Amniotic epithelial cell (primary cell): ENCODE results near the gene TAF15.

Experiments used
- DNase-seq: peaks from one replicate; pipeline ENCODE4 v3.0.0-alpha.2; 2010; ENCODE audit warnings: low read depth

TAF15 gene

DNA sequence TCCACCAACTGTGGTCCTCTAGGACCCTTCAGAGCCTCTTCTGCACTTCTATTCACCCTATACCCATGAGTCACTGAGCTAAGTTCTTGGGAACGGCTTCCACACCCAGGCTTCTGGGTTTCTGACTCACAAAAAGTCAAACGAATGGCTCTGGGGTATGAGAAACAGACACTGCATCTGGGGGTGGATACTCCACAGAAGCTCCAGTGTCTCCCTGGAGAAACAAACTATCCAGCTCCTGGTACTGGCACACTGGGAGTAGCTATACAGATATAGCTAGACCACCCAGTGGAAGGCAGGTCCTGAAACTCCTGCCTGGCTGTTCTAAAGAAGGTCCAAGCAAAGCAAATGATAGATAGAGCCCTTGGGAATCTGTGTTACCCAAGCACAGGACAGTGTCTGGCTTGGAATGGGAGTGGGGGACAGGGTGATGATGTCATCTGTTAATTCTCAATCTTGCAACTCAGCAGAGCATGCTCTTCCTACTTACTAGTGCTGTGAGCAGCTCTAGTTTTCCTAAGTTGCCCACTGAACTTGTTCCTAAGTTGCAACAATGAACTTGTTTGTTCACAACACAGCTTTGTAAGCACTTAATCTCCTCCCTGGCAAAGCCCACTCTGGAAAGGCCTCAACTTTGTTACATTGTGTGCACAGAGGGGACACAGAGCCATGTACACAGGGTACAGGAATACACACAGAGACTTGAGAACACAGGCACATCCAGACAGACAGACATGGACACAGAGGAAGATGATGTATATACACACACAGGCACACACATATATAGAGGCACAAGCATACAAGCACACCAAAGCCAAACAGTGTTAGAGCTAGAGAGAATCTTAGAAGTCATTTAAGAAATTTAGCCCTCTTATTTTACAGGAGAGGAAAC lies 20.6 kb upstream of the TAF15 start:
- DNase-seq = peak; percentile 97

DNA sequence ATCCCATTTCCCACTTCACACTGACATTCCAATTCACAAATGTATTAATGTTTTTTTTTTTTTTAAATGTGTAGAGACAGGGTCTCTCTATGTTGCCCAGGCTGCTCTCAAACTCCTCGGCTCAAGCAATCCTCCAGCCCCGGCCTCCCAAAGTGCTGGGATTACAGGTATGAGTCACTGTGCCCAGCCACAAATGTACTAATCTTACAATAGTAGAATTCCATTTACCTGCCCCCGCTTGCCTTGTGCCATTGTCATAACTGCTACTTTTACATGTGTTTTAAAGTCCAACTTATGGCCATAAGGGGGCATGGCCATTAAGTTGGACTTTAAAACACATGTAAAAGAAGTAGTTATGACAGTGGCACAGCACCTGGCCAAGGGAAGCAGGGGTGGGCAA lies 18.4 kb upstream of the TAF15 start:
- DNase-seq = peak; percentile 23

DNA sequence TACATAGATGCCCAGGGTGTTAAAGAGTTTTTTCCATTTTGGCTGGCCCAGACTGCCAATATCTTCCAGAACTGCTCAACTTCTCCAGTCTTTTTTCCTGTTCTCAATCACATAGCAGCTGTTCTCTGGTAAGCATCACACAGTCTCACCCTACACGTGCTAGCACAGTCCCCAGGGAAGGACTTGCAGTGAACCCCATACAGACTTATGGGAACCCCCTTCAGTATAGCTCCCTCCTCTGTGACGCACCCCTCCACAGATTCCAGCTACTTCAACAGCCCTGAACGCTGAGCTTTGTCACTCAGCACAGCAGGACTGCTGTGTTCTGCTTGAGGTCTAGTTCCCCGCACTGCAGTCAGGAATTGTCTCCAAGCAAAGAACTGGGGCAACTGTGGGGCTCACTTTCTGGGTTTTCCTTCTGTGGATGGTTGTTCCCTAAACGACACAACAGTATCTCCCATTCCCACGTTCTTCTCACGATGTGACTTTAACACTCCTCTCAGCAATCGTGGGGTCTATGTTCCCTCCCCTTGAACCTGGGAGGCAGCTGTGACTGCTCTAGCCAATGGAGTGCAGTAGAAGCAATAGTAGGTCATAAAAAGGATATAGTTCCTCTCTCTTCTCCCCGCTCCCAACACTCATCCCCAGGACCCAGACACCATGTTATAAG lies 17.5 kb upstream of the TAF15 start:
- no peak for DNase-seq

DNA sequence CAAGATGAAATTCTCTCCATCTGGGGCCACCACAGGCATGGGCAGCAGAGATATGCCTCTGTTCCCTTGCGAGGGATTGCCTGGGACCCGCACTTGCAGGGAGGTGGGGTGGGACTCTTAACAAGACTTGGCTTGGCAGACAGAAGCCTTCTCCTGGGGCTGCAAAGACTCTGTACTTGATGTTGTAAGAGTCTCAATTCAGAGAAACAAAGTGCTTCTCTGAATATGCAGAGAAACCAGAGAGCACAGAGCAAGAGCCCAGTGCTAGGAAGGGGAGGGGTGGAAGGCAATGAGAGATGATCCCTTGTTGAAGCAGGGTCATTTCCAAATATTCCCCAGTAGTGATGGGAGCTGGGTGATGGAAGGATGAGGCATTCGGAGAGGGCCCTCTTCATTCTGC lies 16.0 kb upstream of the TAF15 start:
- no peak for DNase-seq

DNA sequence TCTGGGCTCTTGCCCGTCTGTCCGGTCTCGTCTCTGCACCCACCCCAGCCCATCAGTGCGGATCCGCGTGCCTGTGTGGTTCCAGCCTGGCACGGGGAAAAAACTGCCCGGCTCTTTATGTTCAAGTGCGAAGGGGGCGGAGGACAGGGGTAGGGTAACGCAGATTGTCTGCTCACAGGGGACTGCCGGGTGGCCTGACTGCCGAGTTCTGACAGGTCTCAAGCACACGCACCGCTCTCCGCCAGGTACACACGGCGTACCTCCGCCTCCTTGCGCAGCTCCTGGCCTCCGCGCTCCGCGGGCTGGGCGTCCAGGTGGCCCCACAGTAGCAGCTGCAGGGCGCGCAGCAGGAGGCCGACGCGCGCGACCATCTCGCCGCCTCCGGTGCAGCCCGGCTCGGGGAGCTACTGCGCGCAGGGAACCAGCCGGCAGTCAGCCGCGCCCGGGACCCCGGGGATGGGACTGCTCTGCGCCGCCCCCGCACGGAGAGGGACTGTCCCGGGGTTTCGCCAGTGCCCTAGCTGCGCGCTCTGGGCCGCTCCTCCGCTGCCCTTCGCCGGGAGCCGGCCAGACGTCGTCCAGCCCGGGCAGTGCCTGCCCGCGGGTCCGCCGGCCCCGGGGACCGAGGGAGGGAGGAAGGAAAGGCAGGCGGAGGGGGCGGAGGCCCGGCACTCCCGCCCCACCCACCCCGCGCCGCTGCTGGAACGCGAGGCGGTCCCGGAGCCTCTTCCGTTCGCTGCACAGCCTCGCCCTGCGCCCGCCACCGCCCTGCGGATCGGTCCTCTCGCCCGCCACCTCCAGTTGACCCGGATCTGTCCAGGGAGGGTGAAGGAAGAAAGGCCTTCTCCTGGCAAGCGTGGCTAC lies 14.0 kb upstream of the TAF15 start, which contains the start of gene MMP28:
MMP28 (minus strand) TSS at position 635 of the 864 bp plus-strand sequence; CDS start at position 371, 264 bp downstream.
- DNase-seq = peak; percentile 24

DNA sequence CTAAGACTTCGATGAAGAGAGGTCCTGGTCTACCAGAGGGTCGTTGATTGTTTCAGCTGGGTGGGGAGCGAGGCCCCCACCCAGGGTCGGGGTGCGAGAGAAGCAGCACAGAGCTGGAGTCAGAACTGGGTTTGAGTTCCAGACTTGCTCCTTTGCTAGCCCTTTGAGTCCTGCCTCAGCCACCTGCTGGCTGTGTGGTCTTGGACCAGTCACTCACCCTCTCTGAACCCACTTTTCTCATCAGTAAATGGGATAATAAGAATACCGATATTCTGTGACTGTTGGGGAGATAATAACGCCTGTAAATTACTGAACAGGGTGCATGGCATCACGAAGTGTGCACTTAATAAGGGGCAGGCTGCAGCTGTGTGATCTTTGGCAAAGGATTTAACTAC lies 13.4 kb upstream of the TAF15 start:
- DNase-seq = no peak

DNA sequence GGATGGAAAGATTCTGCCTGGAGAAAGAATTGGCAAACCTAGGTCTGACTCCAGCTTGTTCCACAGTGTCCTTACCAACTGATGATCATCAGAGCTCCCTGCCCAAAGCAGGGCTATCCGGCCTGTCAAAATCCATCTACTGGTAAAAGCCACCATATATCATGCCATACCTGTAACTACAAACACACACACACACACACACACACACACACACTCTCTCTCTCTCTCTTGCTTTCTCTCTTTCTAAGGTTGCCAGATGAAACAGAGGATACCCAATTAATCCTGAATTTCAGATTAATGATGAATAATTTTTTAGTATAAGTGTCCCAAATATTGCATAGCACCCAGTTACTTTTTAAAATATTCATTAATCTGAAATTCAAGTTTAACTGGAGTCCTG lies 12.3 kb upstream of the TAF15 start:
- DNase-seq = no peak

DNA sequence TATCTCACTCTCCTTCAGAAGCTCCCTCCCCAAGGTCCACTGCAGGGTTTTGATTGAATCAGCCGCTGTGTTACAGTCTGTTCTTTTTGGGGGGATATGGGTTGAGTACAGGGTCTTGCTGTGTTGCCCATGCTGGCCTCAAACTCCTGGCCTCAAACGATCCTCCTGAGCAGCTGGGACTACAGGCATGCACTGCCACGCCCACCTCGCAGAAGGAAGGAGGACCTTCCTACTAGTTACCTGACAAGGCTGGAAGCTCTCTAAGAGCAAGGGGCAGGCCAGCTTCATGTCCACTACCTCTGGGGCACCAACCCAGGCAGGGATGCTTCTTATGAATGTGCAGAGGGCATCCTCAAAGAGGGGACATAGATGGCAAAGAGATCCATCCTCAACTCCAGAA lies 11.9 kb upstream of the TAF15 start:
- DNase-seq = no peak

DNA sequence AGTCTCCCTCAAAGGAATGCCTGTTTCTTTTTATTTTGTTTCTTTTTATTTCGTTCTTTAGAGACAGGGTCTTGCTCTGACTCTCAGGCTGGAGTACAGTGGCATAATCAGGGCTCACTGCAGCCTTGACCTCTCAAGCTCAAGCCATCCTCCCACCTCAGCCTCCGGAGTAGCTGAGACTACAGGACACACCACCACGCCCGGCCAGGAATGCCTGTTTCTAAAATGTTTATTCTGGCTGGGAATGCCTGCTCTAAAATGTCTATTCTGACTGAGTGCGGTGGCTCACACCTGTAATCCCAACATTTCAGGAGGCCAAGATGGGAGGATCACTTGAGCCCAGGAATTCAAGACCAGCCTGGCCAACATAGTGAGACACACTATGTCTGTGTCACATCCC lies 11.4 kb upstream of the TAF15 start:
- no peak for DNase-seq

DNA sequence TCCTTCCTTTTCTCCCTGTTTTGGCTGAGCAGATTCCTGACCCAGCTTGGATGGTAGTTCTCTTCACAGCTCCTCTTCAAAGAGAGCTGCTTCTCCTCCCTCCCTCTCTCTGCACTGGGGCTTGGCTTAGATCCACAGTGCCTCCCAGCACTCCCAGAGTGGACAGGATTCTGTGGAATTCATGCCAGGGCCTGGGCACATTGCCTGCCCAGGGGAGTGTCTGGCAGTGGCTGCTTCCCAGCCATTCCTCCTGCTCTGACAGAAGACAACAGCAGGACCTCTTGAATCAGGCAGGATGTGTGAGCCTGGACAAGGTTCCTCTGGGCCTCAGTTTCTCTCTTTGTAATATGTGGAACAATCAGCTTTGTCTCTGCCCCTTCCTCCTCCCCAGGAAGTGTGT lies 9.3 kb upstream of the TAF15 start:
- DNase-seq = peak; percentile 69

DNA sequence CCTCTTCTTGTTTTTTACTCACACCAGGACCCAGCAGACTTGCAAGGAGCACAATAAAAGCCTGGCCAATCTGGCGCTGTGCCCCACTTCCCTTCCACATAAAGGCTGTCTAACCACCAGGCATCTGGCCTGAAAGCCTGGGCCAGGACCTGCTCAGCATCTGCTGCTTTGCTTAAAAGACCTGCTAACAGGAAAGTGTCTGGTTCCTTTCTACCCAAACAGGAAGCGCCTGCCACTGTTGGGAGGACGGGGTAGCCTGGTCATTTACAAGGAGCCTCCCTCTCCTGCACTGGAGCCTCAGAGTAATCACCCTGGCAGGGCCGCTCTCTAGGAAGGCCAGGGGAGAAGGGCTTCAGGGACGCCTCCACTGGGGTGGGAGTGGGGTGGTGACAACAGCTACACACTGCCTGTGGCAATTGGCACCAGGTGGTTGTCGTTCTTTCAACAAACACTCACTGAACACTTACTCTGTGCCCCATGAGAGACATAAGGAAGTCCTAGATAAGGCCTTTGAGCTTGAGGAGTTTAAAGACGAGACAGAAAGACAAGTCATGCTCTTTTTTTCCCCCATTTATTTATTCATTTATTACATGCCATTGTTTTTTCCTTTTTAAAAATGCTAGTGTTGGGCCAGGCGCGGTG lies 7.6 kb upstream of the TAF15 start:
- peak; percentile 83 for DNase-seq

DNA sequence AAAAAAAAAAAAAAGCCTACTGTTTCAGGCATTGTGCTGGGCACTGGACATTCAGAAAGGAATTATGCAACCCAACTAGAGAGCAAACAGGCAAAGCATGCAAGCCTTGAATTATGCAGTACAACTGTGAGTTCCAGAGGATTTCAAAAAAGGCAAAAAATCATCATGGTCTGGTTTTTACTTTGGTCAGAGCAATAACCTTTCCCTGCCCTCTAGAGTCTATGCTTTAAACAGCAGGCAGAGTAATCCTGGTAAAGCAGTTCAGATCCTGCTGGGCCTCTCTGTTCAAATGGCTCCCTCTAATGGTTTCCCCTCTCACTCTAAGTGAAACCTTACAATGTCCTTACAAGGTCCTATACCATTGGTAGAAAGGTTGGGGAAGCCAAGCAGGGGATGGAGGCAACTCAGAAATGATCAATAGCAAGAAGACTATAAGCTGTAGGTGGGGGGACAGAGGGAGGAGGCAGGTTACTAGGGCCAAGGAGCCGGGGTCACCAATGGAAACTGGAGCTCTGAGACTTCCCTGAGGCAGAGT lies 4.6 kb upstream of the TAF15 start:
- DNase-seq = peak; percentile 96

DNA sequence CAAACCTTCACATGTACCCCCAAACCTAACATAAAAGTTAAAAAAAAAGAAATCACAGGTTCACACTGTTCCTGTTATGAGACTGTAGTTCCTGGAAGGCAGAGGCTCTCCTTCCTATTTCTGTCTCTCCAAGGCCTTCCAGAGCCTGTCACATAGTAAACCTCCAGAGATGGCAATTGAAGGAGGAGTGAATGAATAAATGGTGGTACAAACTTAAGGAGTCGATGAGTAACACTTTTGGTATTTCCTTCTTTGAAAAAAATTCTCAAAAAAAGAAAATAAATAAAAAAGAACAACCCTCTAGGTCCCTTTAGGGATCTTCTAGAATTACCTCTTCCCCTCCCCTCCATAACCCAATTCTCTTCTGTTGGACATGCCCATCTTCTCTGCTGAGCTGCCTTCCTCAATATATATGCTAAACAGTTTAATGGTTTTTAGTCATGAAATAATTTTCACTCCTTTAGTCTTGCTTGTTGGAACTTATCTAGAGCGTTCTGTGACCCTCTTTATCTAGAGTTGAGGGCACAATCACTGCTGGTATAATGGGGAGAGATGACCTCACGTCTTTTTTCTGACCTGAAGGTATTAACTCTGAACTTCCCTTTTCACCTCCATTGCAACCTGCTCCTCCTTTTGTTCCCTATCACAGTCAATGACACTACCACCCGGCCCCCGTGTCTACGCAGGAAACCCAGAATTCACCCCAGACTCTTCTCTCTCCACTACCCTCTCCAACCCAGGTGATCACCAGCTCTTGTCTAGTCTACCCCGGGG lies 1.7 kb upstream of the TAF15 start:
- DNase-seq = peak; percentile 51

DNA sequence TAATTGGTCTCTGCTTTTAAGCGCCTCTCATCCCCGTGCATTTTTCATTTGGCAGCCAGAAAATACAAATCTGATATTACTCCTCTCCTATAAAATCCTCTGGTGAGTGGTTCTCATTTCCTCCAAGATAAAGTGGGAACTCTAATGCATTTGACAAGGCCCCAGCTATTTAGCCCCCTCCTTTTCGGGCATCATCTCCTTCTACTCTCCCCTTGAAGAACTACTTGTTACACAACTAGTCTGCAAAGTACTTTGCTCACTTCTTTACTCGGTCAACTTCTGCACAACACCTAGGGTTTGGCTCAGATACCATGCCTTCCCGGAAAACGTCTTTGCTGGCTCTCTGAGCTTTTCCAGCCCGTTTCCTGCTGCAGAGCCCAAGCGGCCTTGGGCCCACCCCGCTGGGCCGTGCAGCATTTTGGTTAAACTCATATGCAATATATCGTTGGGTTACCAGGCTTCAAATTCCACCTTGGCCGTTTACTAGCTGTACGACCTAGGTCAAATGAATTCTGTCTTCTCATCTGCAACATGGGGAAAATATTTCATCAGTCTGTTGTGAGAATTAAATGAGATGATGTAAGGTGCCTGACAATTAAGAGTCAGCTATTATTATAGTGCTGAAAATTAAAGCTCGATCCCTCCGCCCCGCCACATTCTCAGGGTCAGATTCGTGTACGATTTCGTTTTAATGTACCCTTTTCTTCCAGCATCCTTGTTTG lies 883 bp upstream of the TAF15 start:
- DNase-seq = no peak

DNA sequence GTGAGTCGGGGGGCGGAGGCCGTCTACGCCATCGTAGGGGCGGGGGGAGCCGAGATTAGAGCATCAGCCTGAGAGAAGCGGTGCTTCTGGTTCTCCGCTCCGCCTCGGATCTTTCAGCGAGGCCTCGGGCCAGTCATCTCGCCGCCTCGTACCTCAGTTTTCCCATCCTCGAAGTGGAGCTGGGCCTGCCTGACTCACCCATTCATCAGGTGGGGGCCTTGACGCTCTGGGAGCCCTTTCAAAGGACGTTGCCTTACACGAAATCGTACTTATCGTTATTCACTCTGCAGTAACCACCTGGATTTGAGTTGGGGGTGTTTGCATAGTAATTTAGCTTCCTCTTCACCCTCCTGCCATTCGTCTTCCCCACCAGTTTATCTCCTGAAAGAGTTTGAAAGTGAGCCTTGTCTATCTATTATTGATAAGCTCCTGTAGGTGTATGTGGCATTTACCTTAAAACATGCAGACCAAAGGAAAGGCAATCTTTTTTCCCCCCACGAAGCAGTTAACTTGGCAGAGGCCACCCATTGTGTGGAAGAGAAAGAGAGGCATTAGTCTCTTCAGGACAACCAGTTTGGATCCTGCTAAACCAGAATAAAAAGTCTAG lies 674 bp downstream of the TAF15 start:
- peak; percentile 22 for DNase-seq

DNA sequence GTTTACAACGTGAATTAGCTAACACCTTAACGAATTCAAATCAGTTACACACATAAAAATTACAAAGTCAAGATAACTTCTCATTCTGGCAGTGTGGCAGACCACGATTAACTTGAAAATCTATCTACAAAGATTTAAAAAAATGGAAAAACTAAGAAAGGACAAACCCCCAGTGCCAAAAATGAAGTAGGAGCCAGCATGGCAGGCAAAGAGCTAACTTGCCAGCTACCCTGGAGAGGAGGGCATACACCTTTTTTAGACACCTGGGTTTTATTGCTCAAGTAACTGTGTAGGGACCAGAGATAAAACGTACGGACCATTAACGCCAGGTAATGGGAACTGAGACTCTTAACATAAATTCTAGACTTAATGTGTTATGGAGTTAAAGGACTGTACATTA lies 2.5 kb downstream of the TAF15 start:
- no peak for DNase-seq

DNA sequence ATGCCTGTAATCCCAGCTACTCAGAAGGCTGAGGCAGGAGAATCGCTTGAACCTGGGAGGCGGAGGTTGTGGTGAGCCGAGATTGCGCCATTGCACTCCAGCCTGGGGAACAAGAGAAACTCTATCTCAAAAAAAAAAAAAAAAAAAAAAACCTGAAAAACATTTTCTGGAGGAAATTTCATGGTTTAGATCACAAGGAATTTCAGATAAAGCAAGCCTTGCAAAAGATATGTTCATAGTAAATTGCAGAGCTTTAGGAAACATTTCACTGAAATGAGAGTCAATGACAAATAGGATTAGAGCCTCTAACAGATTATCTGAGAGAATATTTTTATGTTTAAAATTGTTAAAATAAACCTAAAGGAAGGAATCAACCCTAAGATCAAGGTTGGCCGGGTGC lies 3.2 kb downstream of the TAF15 start:
- DNase-seq = peak; percentile 77

DNA sequence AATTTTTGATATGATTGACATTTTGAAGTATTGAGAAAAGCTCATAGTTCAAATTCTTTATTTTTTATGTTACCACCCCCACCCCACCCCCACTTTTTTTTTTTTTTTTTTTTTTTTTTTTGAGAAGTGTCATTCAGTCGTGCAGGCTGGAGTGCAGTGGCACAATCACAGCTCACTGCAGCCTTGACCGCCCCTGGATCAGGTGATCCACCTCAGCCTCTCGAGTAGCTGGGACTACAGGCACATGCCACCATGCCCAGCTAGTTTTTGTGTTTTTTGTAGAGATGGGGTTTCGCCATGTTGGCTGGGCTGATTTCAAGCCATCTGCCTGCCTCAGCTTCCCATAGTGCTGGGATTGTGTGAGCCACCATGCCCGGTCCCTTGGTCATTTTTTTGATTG lies 7.4 kb downstream of the TAF15 start:
- DNase-seq = no peak

DNA sequence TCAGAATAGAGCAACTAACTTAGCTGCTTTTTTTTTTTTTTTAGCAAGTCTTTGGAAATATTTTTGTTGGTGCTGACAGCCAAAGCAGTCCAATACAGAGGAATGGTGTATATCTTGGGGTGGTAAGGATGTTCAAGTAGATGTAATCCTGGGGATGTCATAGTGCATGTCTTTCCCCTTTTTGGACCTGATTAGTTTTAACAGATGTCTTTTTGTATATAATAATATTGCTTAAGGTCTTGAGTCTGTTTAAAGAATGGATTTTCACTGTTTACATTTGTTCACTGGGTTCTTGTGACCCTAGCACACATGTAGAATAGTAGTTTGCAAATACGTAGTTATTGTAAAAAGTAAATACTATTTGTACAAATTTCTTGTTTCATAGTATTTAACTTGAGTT lies 7.9 kb downstream of the TAF15 start:
- no peak for DNase-seq

DNA sequence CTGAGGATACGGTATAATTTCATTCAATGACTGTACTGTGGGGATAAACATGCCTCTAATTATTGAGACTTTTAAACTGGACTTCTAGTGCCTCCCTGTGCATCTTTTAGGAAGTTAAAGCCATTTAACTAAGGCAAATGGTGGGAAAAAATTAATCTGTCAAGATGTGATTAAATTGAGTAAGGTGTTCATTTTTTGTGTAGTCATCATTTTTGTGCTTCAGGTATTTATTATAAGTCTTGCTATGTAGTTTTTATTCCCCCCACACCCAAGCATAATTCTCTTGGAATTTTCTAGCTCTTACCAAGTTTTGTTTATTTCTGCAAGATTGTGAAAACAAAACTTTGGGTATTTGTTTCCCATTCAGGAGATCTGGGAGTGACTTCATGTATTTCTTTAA lies 10.2 kb downstream of the TAF15 start:
- no peak for DNase-seq
